ENCODE results near the gene PPP3CA.

DNA sequence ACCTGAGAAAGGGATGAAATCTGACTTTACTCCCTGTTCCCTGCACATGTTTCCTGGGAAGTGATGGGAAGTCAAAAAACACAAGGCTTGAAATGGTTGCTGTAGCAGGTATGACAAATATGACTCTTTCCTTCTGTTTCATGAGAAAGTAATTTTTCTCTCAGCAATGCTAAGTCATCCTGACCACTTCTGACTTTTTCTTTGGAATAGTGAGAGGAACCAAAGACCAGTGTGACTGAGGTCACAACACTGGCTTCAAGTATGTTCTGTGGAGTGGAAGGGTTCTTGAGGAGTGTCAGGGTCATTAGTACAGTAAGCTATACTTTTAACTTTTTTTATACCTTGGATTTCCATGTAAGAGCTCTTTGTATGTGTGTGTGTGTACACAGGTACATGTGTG lies 225.3 kb downstream of the PPP3CA start:
- TF ChIP-seq POLR2A (IDR thresholded peaks at IDR 0.05), result no peak
- TF ChIP-seq, protein P1, sequence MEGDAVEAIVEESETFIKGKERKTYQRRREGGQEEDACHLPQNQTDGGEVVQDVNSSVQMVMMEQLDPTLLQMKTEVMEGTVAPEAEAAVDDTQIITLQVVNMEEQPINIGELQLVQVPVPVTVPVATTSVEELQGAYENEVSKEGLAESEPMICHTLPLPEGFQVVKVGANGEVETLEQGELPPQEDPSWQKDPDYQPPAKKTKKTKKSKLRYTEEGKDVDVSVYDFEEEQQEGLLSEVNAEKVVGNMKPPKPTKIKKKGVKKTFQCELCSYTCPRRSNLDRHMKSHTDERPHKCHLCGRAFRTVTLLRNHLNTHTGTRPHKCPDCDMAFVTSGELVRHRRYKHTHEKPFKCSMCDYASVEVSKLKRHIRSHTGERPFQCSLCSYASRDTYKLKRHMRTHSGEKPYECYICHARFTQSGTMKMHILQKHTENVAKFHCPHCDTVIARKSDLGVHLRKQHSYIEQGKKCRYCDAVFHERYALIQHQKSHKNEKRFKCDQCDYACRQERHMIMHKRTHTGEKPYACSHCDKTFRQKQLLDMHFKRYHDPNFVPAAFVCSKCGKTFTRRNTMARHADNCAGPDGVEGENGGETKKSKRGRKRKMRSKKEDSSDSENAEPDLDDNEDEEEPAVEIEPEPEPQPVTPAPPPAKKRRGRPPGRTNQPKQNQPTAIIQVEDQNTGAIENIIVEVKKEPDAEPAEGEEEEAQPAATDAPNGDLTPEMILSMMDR (IDR thresholded peaks at IDR 0.05), result no peak
- no peak for TF ChIP-seq EP300 (IDR thresholded peaks at IDR 0.05)
